COLO668 (cell line): ENCODE results near the gene CWH43.
"Not testable (repeated sequence)": the region's sequence is repeated elsewhere in the genome, so short reads cannot be mapped to it uniquely, and the experiment has no call there.

Source experiments
- DNase-seq: peaks from one replicate; lab custom pipeline; 2025; ENCODE audit not compliant: unreplicated experiment; lab: John Stamatoyannopoulos, UW

CWH43 gene

GRCh38 chr4:48985976-48986653, at the start of gene CWH43:
CWH43 (plus strand) TSS chr4:48986275; CDS start chr4:48986430, 155 bp downstream.
- DNase-seq, result no peak

- no peak for DNase-seq
Observed at GRCh38 chr4:48937033-48937432, 49.0 kb upstream of the CWH43 start.

GRCh38 chr4:48938831-48939230, 47.2 kb upstream of the CWH43 start:
- no peak for DNase-seq

GRCh38 chr4:48939785-48940184, 46.3 kb upstream of the CWH43 start:
- DNase-seq, result no peak

GRCh38 chr4:48943387-48943786, 42.7 kb upstream of the CWH43 start:
- peak; percentile 10 for DNase-seq

- peak; percentile 19 for DNase-seq
Observed at GRCh38 chr4:48944252-48944651, 41.8 kb upstream of the CWH43 start.

- DNase-seq, result no peak
Observed at GRCh38 chr4:48944756-48945241, 41.3 kb upstream of the CWH43 start.

- no peak for DNase-seq
Observed at GRCh38 chr4:48945981-48946380, 40.1 kb upstream of the CWH43 start.

GRCh38 chr4:48947731-48948130, 38.3 kb upstream of the CWH43 start:
- no peak for DNase-seq

GRCh38 chr4:48949086-48949485, 37.0 kb upstream of the CWH43 start:
- DNase-seq, result no peak

GRCh38 chr4:48949518-48950219, 36.4 kb upstream of the CWH43 start:
- DNase-seq, result no peak

GRCh38 chr4:48954314-48954713, 31.8 kb upstream of the CWH43 start:
- no peak for DNase-seq

- not testable (repeated sequence) for DNase-seq
Observed at GRCh38 chr4:48957366-48957765, 28.7 kb upstream of the CWH43 start.

GRCh38 chr4:48958582-48958981, 27.5 kb upstream of the CWH43 start:
- DNase-seq, result no peak

GRCh38 chr4:48960988-48961635, 25.0 kb upstream of the CWH43 start:
- DNase-seq, result peak; percentile 37

- DNase-seq, result no peak
Observed at GRCh38 chr4:48962636-48963035, 23.4 kb upstream of the CWH43 start.

GRCh38 chr4:48963042-48963679, 22.9 kb upstream of the CWH43 start:
- DNase-seq, result peak; percentile 68

- DNase-seq, result no peak
Observed at GRCh38 chr4:48967101-48967500, 19.0 kb upstream of the CWH43 start.

- peak; percentile 6 for DNase-seq
Observed at GRCh38 chr4:48967631-48968030, 18.4 kb upstream of the CWH43 start.

- DNase-seq, result no peak
Observed at GRCh38 chr4:48968814-48969213, 17.3 kb upstream of the CWH43 start.

GRCh38 chr4:48970471-48970921, 15.6 kb upstream of the CWH43 start:
- DNase-seq, result no peak
